Activated T-cell treated with anti-CD3 and anti-CD28 coated beads for 48 hours (primary cell): ENCODE results near the gene ETV5.

Experiments
- DNase-seq: peaks from one replicate; pipeline ENCODE4 v3.0.0-alpha.2; 2020; ENCODE audit warnings: low read depth

ETV5 gene

GRCh38 chr3:186095561-186096081 lies 13.3 kb downstream of the ETV5 start:
- DNase-seq = no peak

GRCh38 chr3:186094696-186095425 lies 14.0 kb downstream of the ETV5 start:
- no peak for DNase-seq

GRCh38 chr3:186094271-186094670 lies 14.6 kb downstream of the ETV5 start:
- no peak for DNase-seq

GRCh38 chr3:186093271-186093900 lies 15.5 kb downstream of the ETV5 start:
- no peak for DNase-seq

- DNase-seq = no peak
These were observed 16.4 kb downstream of the ETV5 start for GRCh38 chr3:186092360-186093070.

- no peak for DNase-seq
These were observed 18.0 kb downstream of the ETV5 start for GRCh38 chr3:186090901-186091300.

- DNase-seq = no peak
These were observed 20.6 kb downstream of the ETV5 start for GRCh38 chr3:186088335-186088734.

GRCh38 chr3:186084264-186084663 lies 24.6 kb downstream of the ETV5 start:
- no peak for DNase-seq

- DNase-seq = no peak
These were observed 25.1 kb downstream of the ETV5 start for GRCh38 chr3:186083746-186084145.

GRCh38 chr3:186082150-186082549 lies 26.7 kb downstream of the ETV5 start:
- DNase-seq = no peak

- no peak for DNase-seq
These were observed 27.2 kb downstream of the ETV5 start for GRCh38 chr3:186081678-186082077.

GRCh38 chr3:186080849-186081438 lies 27.9 kb downstream of the ETV5 start:
- no peak for DNase-seq

GRCh38 chr3:186079925-186080324 lies 29.0 kb downstream of the ETV5 start:
- no peak for DNase-seq

GRCh38 chr3:186077466-186077865 lies 31.4 kb downstream of the ETV5 start:
- DNase-seq = no peak

GRCh38 chr3:186075931-186076567 lies 32.8 kb downstream of the ETV5 start:
- no peak for DNase-seq

- no peak for DNase-seq
These were observed 33.4 kb downstream of the ETV5 start for GRCh38 chr3:186075489-186075888.

- no peak for DNase-seq
These were observed 35.2 kb downstream of the ETV5 start for GRCh38 chr3:186073641-186074040.

- DNase-seq = no peak
These were observed 37.9 kb downstream of the ETV5 start for GRCh38 chr3:186070996-186071395.

- no peak for DNase-seq
These were observed 38.3 kb downstream of the ETV5 start for GRCh38 chr3:186070550-186070949.

- no peak for DNase-seq
These were observed 38.8 kb downstream of the ETV5 start for GRCh38 chr3:186070133-186070532.

GRCh38 chr3:186069199-186069598 lies 39.7 kb downstream of the ETV5 start:
- DNase-seq = no peak

GRCh38 chr3:186068243-186068552 lies 40.7 kb downstream of the ETV5 start:
- no peak for DNase-seq
